Activated effector memory CD4-positive, alpha-beta T cell treated with anti-CD3 and anti-CD28 coated beads, Interleukin-2, amount 50 U/mL, for 16 hours (primary cell): Measurements from ENCODE around the gene PGAM2.
A peak's percentile ranks its signal among the peaks of the same experiment; 100 is the strongest.

Source experiments
- DNase-seq: peaks from one replicate; pipeline ENCODE4 v3.0.0-alpha.2; 2020

Gene PGAM2

GRCh38 chr7:44082541-44083207, 17.3 kb upstream of the PGAM2 start:
- peak; percentile 99 for DNase-seq

- DNase-seq = peak; percentile 71
These were observed 15.9 kb upstream of the PGAM2 start for GRCh38 chr7:44081266-44081748.

- DNase-seq = no peak
These were observed 15.4 kb upstream of the PGAM2 start for GRCh38 chr7:44080686-44081265.

GRCh38 chr7:44080118-44080517, 14.8 kb upstream of the PGAM2 start:
- DNase-seq = peak; percentile 62

GRCh38 chr7:44079331-44080021, 14.1 kb upstream of the PGAM2 start:
- DNase-seq = peak; percentile 62

- peak; percentile 53 for DNase-seq
These were observed 13.2 kb upstream of the PGAM2 start for GRCh38 chr7:44078521-44078920.

GRCh38 chr7:44077681-44078091, 12.3 kb upstream of the PGAM2 start:
- peak; percentile 56 for DNase-seq

- peak; percentile 38 for DNase-seq
These were observed 11.7 kb upstream of the PGAM2 start for GRCh38 chr7:44077061-44077460.

- DNase-seq = peak; percentile 62
These were observed 10.9 kb upstream of the PGAM2 start for GRCh38 chr7:44076101-44076895.

GRCh38 chr7:44075296-44076075, 10.1 kb upstream of the PGAM2 start:
- DNase-seq = peak; percentile 59

- DNase-seq = peak; percentile 59
These were observed 9.0 kb upstream of the PGAM2 start for GRCh38 chr7:44074349-44074695.

GRCh38 chr7:44073664-44074348, 8.4 kb upstream of the PGAM2 start:
- DNase-seq = peak; percentile 69

- peak; percentile 78 for DNase-seq
These were observed 7.2 kb upstream of the PGAM2 start for GRCh38 chr7:44072364-44073231.

- DNase-seq = no peak
These were observed 6.5 kb upstream of the PGAM2 start for GRCh38 chr7:44071726-44072363.

- DNase-seq = no peak
These were observed 2.7 kb upstream of the PGAM2 start for GRCh38 chr7:44068054-44068453.

GRCh38 chr7:44067064-44067951, 1.9 kb upstream of the PGAM2 start:
- peak; percentile 60 for DNase-seq

- peak; percentile 62 for DNase-seq
These were observed 1.2 kb upstream of the PGAM2 start for GRCh38 chr7:44066494-44067063.

GRCh38 chr7:44066111-44066460, 719 bp upstream of the PGAM2 start:
- DNase-seq = peak; percentile 60
